Coronary artery (tissue), 2 donors: ENCODE results near the gene XXYLT1.

Source experiments
- DNase-seq: peaks from one replicate; pipeline ENCODE4 v3.0.0-alpha.2; 2017; ENCODE audit warnings: low spot score
- H3K27ac ChIP-seq, 2 donors: fragments of 200-600 bp; sonication (generic); one replicate each; pipeline ENCODE4 v1.5.1; 2016 to 2019
- H3K4me3 ChIP-seq: fragments of 200-600 bp; sonication (generic); 2 replicates; pipeline ENCODE4 v1.5.1; 2016; ENCODE audit warnings: mild to moderate bottlenecking, moderate library complexity
- TF ChIP-seq, protein P1 (sequence below): fragments of 200-600 bp; sonication (generic); IDR thresholded peaks from one replicate; pipeline ENCODE4 v1.5.1; 2019; ENCODE audit warnings: antibody characterized with exemption

The XXYLT1 gene

DNA sequence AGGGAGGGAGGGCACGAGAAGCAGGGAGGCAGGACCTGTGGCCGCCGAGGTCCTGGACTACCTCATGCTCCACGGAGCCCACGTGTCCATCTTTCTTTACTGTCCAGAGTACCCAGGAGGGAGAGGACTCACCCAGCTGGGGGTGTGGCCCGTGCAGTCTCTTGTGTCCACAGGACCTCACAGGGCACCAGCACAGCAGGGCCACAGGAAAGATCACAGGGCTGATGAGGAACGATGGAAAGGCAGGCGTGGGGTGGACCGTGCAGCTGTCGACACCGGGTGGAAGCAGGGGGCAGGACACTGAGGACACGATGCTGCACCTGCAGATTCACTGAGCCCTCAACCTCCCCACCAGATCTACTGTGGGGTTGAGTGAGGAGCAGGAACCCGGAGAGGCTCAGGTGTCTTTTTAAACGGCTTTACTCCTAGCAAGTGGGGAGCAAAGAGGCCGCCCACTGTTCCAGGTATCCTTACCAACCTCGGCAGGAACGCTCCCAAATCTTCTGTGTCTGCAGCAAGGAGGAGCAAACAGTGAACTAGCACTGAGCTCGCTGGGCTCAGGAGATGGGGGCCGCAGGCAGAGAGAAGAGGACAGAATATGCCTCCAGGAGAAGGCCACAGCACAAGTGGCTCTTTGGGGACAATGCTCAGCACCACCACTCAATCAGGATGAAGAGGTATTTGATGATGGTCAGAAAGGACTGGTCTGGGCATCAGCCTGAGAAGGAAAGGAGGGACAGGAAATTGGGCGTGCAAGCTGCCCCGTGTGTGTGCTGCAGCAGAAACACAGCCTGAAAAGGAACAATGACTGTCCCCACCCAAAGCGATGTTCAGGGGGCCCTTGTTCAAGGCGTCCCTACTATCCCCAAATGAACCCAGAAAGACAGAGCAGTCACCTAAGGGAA is 198.8 kb downstream of the XXYLT1 start:
- Histone ChIP-seq H3K27ac (no peak overlapping the region), H3K4me3 (no peak overlapping the region)
- no peak for DNase-seq
- TF ChIP-seq, protein P1, sequence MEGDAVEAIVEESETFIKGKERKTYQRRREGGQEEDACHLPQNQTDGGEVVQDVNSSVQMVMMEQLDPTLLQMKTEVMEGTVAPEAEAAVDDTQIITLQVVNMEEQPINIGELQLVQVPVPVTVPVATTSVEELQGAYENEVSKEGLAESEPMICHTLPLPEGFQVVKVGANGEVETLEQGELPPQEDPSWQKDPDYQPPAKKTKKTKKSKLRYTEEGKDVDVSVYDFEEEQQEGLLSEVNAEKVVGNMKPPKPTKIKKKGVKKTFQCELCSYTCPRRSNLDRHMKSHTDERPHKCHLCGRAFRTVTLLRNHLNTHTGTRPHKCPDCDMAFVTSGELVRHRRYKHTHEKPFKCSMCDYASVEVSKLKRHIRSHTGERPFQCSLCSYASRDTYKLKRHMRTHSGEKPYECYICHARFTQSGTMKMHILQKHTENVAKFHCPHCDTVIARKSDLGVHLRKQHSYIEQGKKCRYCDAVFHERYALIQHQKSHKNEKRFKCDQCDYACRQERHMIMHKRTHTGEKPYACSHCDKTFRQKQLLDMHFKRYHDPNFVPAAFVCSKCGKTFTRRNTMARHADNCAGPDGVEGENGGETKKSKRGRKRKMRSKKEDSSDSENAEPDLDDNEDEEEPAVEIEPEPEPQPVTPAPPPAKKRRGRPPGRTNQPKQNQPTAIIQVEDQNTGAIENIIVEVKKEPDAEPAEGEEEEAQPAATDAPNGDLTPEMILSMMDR = no peak

- DNase-seq = no peak
- TF ChIP-seq, protein P1 = no peak
- H3K27ac ChIP-seq = no peak overlapping the region
- no peak overlapping the region for H3K4me3 ChIP-seq
Observed at GRCh38 chr3:195071011-195071728, 199.8 kb downstream of the XXYLT1 start.

- DNase-seq = no peak
- H3K27ac ChIP-seq = no peak overlapping the region
- TF ChIP-seq, protein P1 = no peak
- H3K4me3 ChIP-seq = no peak overlapping the region
Observed at GRCh38 chr3:195070336-195070735, 200.6 kb downstream of the XXYLT1 start.

DNA sequence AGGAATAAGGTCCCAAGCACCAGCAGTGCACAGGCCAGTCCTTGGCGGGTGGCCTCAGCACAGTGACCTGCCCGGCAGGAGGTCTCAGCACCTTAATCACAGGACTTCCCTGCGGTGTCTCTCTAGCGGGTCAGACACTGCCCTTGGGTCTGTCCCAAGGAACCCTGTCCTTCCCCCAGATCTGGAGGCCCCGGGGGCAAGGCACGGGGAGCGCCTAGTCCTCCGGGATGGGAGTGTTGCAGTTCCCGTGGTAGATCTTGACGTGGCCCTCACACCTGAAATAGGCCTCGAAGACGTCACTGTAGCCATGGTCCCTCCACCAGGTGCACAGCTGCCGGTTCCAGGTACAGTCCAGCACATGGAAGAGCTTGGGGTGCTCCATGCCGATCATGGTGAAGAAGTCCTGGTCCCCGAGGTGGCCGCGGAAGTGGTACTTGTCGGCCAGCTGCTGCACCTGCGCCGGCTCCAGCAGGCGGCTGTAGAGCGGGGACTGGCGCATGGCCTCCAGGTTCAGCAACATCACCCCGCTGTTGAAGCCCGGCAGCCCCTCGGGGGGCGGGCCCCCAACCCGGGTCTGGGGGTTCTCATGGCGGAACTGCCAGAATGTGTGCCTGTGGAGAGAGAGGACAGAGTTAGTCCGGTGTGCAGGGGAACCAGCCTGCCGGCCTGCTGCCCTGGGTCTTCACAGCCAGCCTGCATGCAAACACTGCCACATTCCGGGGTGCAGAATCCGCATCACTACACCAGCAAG is 201.3 kb downstream of the XXYLT1 start:
- Histone ChIP-seq H3K4me3 (no peak overlapping the region), H3K27ac (no peak overlapping the region)
- no peak for DNase-seq
- TF ChIP-seq, protein P1 = no peak

DNA sequence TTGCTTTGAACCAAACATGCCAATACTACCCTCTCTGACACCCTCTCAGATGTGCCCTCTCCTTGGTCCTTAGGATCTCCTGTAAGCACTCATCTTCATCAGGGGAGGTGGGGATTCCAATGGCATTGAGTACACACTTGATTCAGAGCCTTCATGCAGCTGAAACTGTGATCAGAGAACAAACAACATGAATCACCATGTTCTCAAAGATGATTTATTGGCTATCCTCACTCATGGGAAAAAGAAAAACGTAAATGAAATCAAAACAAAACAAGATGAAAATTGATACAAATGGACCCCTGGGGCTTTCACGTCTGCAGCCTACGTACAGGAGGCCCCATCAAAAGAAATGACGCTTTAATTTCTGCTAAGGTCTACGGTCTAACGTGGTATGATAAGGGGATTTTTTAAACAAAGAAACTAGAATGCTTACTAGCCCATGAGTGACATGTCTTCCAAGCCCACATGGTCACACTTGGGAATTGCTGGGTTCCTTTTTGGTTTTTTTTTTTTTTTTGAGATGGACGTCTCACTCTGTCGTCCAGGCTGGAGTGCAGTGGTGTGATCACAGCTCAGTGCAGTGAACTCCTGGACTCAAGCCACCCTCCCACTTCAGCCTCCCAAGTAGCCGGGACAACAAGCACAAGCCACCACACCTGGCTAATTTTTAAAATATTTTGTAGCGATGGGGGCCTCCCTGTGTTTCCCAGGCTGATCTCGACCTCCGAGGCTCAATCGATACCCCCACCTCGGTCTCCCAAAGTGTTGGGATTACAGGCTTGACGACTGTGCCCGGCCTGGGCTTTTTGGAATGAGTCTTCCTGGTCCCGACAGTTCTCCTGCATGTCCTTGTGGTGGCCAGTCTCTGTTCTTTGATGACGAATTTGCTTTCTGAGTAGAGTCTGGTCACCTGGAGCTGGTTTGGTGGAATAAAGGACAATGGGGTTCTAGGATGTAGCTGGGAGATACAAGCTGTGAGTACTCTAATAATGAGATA is 202.6 kb downstream of the XXYLT1 start:
- Histone ChIP-seq H3K27ac (no peak overlapping the region), H3K4me3 (no peak overlapping the region)
- no peak for DNase-seq
- TF ChIP-seq, protein P1 = no peak

GRCh38 chr3:195066441-195066841 is 204.5 kb downstream of the XXYLT1 start:
- H3K4me3 ChIP-seq = no peak overlapping the region
- DNase-seq = no peak
- H3K27ac ChIP-seq = no peak overlapping the region
- TF ChIP-seq, protein P1 = no peak
